Measurements from ENCODE around the gene CAMTA1. TPM values are rescaled to one million over a fixed set of nuclear protein-coding genes. Genes with fewer than 3 reads are reported as not detected.

The CAMTA1 gene
- total RNA-seq, 2 experiments from 2014 or later, result 39.3 to 48.8 TPM

DNA sequence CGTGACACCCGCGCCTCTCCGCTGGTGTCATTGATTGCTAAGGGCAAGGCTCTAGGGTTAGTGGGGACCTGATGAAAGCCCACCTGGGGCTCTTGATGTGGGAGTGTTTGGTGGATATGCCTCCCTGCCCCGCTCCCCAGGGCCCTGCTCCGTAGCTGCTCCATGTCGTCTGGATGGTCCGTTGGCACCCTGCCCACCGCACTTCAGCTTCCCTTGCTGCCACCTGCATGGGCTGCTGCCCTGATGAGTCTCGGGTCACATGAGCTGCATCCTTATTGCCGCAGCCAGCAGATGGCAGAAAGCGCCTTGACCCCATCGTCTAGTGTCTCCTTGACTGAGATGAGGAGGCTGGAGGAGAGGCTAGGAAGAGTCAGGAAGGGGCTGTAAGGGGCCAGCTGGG, 439.4 kb downstream of the CAMTA1 start:
- DNase-seq, result no peak
- ChIA-PET POLR2A (no interaction called here), CTCF (no interaction called here)
- no peak overlapping the region for H3K4me3 Mint-ChIP-seq
- no peaks in the 10 kb centered on the region for H3K4me1 Mint-ChIP-seq
- H3K27ac Mint-ChIP-seq, result no peak overlapping the region
- H3K9me3 Mint-ChIP-seq, result no peaks in the 10 kb centered on the region
- H3K27me3 Mint-ChIP-seq, result no peaks in the 10 kb centered on the region
- no peaks in the 10 kb centered on the region for H3K36me3 Mint-ChIP-seq (ENCODE audit: low read depth)

DNA sequence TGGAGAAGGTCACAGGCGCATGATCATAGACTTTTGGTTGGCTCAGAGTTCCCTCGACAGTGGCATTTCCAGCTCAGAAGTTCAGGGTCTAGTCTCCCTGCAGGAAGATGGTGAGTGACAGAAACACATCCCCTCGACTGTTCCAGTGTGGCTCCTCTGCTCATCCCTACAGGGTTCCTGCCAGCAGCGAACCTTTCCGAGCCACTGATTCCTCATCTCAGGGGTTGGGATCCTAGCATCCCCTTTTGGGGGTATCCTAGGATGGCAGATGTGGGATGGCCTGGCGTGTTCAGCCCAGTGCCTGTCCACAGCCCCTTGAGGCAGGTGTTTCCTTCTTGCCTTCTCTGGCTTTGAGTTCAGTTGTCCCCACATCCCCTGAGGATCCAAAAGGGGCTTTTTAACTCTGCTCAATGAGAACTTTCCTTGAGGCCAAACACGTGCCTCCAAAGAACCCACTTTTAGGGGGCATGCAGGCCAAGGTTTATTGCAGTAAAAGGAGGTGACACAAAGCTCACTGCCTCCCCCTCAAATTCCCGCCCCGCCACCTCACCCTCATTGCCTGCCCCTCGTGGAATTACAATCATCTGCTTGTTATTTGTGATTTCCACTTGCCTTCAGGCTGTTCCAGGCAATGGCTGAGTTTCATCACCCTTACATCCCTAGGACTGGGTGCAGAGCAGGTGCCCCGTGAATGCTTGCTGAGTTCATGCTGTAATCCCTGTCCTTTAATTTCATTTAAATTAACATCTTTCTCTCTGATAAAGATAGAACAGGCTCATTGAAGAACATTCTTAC, 440.7 kb downstream of the CAMTA1 start:
- ChIA-PET POLR2A (no interaction called here), CTCF (no interaction called here)
- H3K36me3 Mint-ChIP-seq (ENCODE audit: low read depth), result no peaks in the 10 kb centered on the region
- no peaks in the 10 kb centered on the region for H3K4me1 Mint-ChIP-seq
- no peaks in the 10 kb centered on the region for H3K9me3 Mint-ChIP-seq
- no peak for DNase-seq
- H3K27ac Mint-ChIP-seq, result no peak overlapping the region
- H3K27me3 Mint-ChIP-seq, result no peaks in the 10 kb centered on the region
- no peak overlapping the region for H3K4me3 Mint-ChIP-seq

DNA sequence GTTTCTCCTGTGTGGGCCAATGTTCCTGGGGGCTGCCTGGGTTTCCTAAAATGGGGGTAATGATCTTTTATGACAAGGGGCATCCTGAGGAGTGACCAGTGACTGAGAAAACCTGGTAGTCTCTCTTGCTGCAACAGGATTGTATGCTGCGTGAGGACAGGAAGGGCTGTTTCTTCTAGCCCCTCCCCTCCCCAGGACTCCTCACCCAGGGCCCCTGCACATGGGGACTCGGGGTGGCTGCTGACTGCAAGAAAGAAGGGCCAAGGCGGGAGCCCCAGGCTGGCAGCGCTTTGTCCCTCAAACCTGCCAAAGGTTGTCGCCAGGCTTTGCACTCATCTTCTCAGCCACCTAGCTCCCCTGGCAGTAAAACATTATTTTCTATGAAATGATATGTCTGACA, 442.4 kb downstream of the CAMTA1 start:
- no peaks in the 10 kb centered on the region for H3K27me3 Mint-ChIP-seq
- H3K9me3 Mint-ChIP-seq, result no peaks in the 10 kb centered on the region
- no peaks in the 10 kb centered on the region for H3K36me3 Mint-ChIP-seq (ENCODE audit: low read depth)
- no peak for DNase-seq
- H3K4me1 Mint-ChIP-seq, result no peaks in the 10 kb centered on the region
- CTCF ChIA-PET, result no interaction called here
- H3K27ac Mint-ChIP-seq, result no peak overlapping the region
- POLR2A ChIA-PET, result no interaction called here
- no peak overlapping the region for H3K4me3 Mint-ChIP-seq

DNA sequence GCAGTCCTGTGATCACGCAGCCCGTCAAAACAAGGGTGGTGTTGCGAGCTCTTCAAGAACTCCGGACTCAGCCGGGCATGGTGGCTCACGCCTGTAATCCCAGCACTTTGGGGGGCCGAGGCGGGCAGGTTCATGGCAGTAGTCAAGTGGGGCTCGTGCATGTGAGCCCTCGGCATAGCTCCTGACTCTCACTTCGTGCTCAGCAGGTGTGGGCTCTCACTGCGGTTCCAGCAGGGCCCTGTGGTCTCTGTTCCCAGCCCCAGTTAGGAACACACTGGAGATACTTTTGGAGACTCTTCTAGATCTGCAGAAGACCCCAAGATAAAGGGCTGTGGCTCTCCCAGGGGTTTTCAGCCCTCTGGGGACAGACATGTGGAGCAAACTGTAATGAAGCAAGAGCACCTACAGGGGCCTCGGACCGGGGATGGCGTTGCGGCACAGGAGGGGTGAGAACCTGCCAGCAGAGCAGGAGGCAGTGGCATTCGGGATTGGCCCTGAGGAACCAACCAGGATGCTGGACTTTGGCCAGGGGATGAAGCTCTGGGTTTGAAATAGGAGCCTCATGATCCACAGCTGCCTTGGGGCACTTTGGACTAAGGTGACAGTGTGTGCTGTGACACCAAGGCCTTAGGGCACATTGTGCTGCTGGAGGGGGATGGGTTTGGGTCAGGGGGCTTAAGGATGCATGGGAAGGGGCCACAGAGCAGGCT, 443.2 kb downstream of the CAMTA1 start:
- no peaks in the 10 kb centered on the region for H3K4me1 Mint-ChIP-seq
- H3K27me3 Mint-ChIP-seq, result no peaks in the 10 kb centered on the region
- POLR2A ChIA-PET, result no interaction called here
- CTCF ChIA-PET, result no interaction called here
- no peaks in the 10 kb centered on the region for H3K36me3 Mint-ChIP-seq (ENCODE audit: low read depth)
- no peak for DNase-seq
- H3K9me3 Mint-ChIP-seq, result no peaks in the 10 kb centered on the region
- no peak overlapping the region for H3K27ac Mint-ChIP-seq
- no peak overlapping the region for H3K4me3 Mint-ChIP-seq

DNA sequence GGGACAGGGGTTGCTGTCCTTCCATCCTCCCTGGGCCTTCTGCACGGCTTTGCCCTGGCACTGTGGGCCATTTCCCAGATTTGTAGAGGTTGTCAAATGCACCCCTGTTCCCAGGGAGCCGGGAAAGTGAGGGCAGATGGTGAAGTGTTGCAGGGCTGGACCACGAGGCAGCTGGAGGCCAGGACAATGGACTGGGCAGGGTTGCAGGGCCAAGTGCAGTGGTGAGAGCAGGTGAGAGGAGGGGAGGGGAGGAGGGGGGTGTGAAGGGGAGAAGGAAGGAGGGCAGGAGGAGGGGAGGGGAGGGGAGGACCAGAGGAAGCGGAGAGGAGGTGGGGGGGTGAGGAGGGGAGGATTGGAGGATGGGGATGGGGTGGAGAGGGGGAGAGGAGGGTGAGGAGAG, 443.9 kb downstream of the CAMTA1 start:
- H3K4me1 Mint-ChIP-seq, result no peaks in the 10 kb centered on the region
- no peaks in the 10 kb centered on the region for H3K9me3 Mint-ChIP-seq
- ChIA-PET POLR2A (no interaction called here), CTCF (no interaction called here)
- no peak for DNase-seq
- H3K27me3 Mint-ChIP-seq, result no peaks in the 10 kb centered on the region
- H3K4me3 Mint-ChIP-seq, result no peak overlapping the region
- no peak overlapping the region for H3K27ac Mint-ChIP-seq
- no peaks in the 10 kb centered on the region for H3K36me3 Mint-ChIP-seq (ENCODE audit: low read depth)

DNA sequence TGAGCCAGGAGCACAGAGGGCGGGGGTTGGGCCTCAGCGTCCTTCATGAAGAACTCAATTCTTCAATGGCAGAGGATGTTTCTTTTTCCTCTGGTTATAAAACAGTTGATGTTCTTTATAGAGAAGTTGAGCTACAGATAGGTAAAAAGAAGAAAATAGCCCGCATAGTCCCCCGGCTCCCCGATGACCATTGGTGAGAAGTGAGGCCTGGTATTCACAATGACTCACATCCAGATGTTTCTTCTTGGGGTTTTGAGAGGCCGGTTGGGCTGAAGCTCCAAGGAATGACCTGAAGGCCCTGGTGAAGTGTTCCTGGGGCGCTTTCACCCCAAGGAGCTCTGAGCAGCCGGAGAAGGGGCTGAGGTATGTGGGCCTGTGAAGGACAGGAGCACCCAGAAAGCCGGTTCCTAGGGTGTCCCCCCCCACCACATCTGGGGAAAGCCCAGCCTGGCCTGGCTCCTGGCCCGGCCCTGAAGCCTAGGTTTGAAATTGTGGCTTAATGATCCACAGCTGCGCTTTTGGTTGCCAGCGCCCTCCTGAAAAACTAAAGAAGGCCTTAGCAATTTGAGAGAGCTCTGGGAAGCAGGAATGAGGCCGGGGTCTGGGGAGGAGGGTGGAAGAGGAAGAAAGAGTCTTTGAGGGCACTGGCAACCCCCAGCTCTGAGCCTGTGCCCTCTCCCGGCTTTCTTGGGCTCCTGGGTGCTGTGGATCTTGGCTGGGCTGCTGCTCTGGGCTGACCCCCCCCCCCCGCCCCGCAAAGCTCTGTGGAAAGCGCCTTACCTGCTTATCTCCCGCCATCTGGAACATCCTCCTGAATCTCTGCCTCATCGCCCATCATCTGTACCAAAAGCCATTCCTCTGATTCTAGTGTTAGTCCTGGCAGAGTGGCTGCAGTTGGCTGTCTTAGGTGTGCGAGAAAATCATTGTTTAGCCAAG, 444.7 kb downstream of the CAMTA1 start:
- ChIA-PET POLR2A (no interaction called here), CTCF (no interaction called here)
- no peak overlapping the region for H3K4me3 Mint-ChIP-seq
- H3K27ac Mint-ChIP-seq, result no peak overlapping the region
- no peaks in the 10 kb centered on the region for H3K36me3 Mint-ChIP-seq (ENCODE audit: low read depth)
- no peaks in the 10 kb centered on the region for H3K9me3 Mint-ChIP-seq
- H3K27me3 Mint-ChIP-seq, result no peaks in the 10 kb centered on the region
- no peaks in the 10 kb centered on the region for H3K4me1 Mint-ChIP-seq
- DNase-seq, result no peak

DNA sequence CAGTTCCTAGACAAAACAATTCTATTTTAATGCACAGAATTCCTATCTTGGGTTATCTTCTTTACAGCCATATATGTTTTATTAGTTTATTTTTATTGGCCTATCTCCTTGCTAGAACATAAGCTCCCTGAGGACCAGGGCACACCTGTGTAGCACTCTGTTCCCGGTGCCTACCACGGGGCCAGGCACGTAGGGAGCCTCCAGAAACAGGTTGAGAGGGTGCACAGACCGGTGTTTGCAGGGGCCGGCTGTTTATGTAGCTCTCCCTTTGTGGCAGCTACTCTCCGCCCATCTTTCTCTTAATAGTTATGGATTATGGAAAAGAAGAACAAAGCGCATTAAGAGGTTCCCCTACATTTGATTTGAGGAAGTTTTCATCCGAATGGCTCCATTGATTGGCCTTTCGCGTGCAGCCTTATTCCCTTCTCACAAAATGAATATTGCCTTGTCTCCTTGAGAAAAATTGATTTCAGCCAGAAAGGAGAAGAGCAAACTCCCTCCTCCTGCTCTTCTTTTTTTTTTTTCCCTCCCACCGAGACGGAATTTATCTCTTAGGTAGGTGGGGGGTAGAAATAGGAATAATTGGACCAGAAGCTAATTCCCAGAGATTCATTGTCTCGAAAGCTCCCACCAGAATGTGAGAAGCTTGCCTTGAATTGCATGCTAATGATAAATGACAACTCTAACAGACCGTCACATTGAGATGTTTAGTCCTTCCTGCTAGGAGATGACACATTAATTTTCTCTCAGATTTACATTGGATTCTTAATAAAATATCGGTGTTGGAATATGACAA, 447.4 kb downstream of the CAMTA1 start:
- Mint-ChIP-seq H3K9me3 (no peaks in the 10 kb centered on the region), H3K27me3 (peaks cover 21% of the 10 kb centered on the region), H3K4me1 (no peaks in the 10 kb centered on the region), H3K27ac (no peak overlapping the region), H3K36me3 (ENCODE audit: low read depth) (no peaks in the 10 kb centered on the region), H3K4me3 (no peak overlapping the region)
- ChIA-PET CTCF (no interaction called here), POLR2A (no interaction called here)
- DNase-seq, result no peak

DNA sequence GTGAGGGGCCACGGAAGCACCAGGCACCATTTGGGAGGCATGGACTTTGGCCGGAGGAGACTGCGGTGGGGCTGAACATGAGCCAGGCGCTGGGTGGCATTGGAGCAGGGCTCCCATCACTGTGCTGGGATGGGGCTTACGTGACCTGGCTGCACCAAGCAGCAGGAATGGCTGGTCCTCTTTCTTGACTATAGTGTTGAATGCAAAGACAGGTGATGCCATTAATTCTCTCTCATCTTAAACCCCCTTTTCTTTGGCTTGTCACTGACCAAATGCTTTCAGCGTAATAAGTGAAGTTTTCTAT, 447.9 kb downstream of the CAMTA1 start:
- ChIA-PET POLR2A (no interaction called here), CTCF (no interaction called here)
- H3K4me3 Mint-ChIP-seq, result no peak overlapping the region
- H3K27me3 Mint-ChIP-seq, result peaks cover 21% of the 10 kb centered on the region
- no peak overlapping the region for H3K27ac Mint-ChIP-seq
- no peaks in the 10 kb centered on the region for H3K36me3 Mint-ChIP-seq (ENCODE audit: low read depth)
- no peaks in the 10 kb centered on the region for H3K4me1 Mint-ChIP-seq
- H3K9me3 Mint-ChIP-seq, result no peaks in the 10 kb centered on the region
- no peak for DNase-seq

DNA sequence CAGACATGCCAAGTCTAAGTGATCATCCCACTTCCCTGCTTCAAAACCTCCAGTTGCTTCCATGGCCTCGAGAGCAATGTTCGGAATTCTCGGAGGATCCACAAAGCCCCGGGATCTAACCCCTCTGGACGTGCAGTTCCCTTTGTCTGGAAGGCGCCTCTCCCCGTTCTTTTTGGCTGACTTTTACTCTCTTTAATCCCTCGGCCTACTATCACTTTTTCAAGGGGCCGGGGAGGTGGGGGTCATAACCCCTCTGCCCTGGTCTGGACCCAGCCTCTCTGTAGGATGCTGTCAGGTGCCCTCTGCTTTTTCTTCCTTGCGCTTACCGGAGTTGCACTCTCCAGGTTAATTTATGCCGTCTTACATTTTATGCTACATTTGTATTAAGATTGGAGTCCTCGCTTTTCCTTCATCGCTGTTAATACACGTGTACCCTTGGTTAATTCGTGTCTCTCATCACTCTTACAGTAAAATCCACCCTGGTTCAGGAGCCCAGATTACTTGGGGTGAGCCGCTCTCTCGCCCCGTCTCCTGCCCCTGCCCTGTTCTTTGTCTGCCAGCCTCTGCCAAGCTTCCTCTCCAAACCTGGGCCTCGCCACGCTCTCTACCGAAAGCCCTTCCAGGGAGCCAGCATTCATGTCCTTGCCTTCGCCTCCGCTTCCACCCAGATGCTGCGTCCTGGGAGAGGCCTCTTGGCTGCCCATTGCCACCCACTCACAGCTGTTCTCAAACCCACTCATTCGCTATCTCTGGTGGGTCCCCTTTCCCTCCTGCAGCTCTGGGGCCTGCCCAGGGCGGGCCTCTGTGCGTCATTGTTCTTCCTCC, 448.6 kb downstream of the CAMTA1 start:
- CTCF ChIA-PET, result no interaction called here
- no peaks in the 10 kb centered on the region for H3K4me1 Mint-ChIP-seq

DNA sequence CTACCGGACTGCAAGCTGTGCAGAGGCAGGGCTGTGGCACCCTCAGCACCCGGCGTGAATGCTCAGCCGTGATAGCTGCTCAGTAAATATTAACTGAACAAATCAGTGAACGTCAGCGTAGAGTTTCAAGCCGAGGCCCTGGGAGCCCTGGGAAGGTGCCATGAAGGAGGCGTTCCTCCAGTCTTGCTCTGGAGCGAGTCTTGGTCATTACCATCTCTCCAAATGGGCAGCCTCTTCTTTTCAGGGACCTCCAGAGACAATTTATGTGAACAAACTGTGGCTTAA, 449.2 kb downstream of the CAMTA1 start:
- POLR2A ChIA-PET, result no interaction called here

More for the DNA sequence above, 448.6 kb downstream of the CAMTA1 start:
- Mint-ChIP-seq H3K27me3 (peaks cover 21% of the 10 kb centered on the region), H3K36me3 (ENCODE audit: low read depth) (no peaks in the 10 kb centered on the region), H3K27ac (no peak overlapping the region), H3K9me3 (no peaks in the 10 kb centered on the region), H3K4me3 (no peak overlapping the region)
- POLR2A ChIA-PET, result no interaction called here
- DNase-seq, result no peak

DNA sequence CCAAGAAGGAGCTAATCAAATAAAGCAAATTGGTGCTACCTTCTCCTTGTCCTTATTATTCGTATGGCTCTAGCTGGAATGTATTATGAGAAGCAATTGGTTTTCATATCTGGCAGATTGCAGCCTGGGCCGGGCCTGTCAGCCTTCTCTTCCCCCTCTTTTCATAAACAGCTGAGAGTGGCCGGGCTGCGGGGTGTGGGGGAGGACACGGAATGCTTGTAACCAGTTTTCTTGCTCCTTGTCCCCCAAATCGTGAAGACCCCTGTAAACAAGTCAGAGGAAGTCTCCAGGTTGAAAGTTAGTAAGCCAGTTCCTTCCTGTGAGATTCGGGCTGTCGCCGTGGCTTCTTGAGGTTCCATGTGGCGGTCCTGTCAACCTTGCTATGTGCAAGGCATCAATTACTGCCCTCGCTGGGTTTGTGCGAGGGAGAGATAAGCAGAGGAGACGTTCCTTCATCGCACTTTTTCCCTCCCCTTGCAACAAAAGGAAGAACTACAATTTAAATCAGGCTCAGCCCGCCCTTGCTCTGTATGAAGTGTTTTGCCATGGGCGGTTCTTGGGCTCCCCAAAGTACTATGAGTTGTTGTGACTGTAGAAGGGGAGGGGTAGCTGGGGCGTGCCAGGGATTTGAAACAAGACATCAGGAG, 450.7 kb downstream of the CAMTA1 start:
- Mint-ChIP-seq H3K4me1 (no peaks in the 10 kb centered on the region), H3K36me3 (ENCODE audit: low read depth) (no peaks in the 10 kb centered on the region), H3K27ac (no peak overlapping the region), H3K4me3 (no peak overlapping the region), H3K9me3 (no peaks in the 10 kb centered on the region), H3K27me3 (peaks cover 21% of the 10 kb centered on the region)
- no peak for DNase-seq
- ChIA-PET CTCF (no interaction called here), POLR2A (no interaction called here)

More for the DNA sequence above, 449.2 kb downstream of the CAMTA1 start:
- CTCF ChIA-PET, result interaction anchor here (0.7 kb wide), 1 partner anchor 190 kb away, joined by 3 read pairs; no protein-coding TSS in a partner anchor
- Mint-ChIP-seq H3K27ac (no peak overlapping the region), H3K4me1 (no peaks in the 10 kb centered on the region), H3K27me3 (peaks cover 21% of the 10 kb centered on the region), H3K9me3 (no peaks in the 10 kb centered on the region), H3K4me3 (no peak overlapping the region), H3K36me3 (ENCODE audit: low read depth) (no peaks in the 10 kb centered on the region)
- DNase-seq, result no peak
